Tibial artery (tissue), 4 donors: ENCODE measurements around the gene RNF217.
A peak's percentile ranks its signal among the peaks of the same experiment; 100 is the strongest.

Source experiments
- DNase-seq, 2 donors: peaks; one replicate each; pipeline ENCODE4 v3.0.0-alpha.2; 2019
- H3K27ac ChIP-seq, 2 donors: fragments of 200-600 bp; sonication (generic) in 1 of 2; 1 replicate in 1 of 2; 2 replicates in 1 of 2; pipeline ENCODE4 v1.5.1; 2018 to 2019; ENCODE audit warnings: mild to moderate bottlenecking in 1 of 2
- H3K27me3 ChIP-seq, 2 donors: fragments of 200-600 bp; sonication (generic) in 1 of 2; one replicate each; pipeline versions ENCODE4 v1.5.1 to v1.6.0; 2016 to 2019
- H3K36me3 ChIP-seq, 3 donors: fragments of 200-600 bp; sonication (generic) in 2 of 3; one replicate each; pipeline ENCODE4 v1.5.1; 2016 to 2019; ENCODE audit warnings: mild to moderate bottlenecking in 2 of 3
- H3K4me1 ChIP-seq, 4 donors: fragments of 200-600 bp; sonication (generic) in 2 of 4; 1 replicate in 3 of 4; 2 replicates in 1 of 4; pipeline ENCODE4 v1.5.1; 2016 to 2019
- H3K4me3 ChIP-seq, 2 donors: fragments of 200-600 bp; sonication (generic) in 1 of 2; 1 replicate in 1 of 2; 2 replicates in 1 of 2; pipeline ENCODE4 v1.5.1; 2018 to 2019; ENCODE audit warnings: mild to moderate bottlenecking in 2 of 2
- H3K9me3 ChIP-seq, 3 donors: fragments of 200-600 bp; sonication (generic) in 1 of 3; one replicate each; pipeline ENCODE4 v1.5.1; 2016 to 2019
- CTCF ChIP-seq, 2 experiments: fragments of 200-600 bp in 1 of 2; fragments of 450-650 bp in 1 of 2; IDR thresholded peaks; one replicate each; pipeline ENCODE4 v1.5.1; 2017 to 2019; ENCODE audit warnings: antibody characterized with exemption in 2 of 2, mild to moderate bottlenecking in 1 of 2, moderate library complexity in 1 of 2
- intact Hi-C: fragments of 100-400 bp; cut with DNase I; formaldehyde crosslinking; loops from one replicate; pipeline ENCODE4 v1.15.0; 2023; ENCODE audit warnings: low total_unique reads

Gene RNF217

GRCh38 chr6:125097186-125097585 lies 134.9 kb downstream of the RNF217 start:
- H3K27ac ChIP-seq = no peak overlapping the region
- H3K9me3 ChIP-seq = no peaks in the 10 kb centered on the region
- no peak overlapping the region for H3K4me3 ChIP-seq
- TF ChIP-seq CTCF (IDR thresholded peaks at IDR 0.05) = no peak
- H3K4me1 ChIP-seq = peaks cover 0 to 27% (median 9%) of the 10 kb centered on the region in 4 donors
- H3K36me3 ChIP-seq = no peaks in the 10 kb centered on the region
- H3K27me3 ChIP-seq = no peaks in the 10 kb centered on the region
- DNase-seq = no peak
- intact Hi-C loops = loop anchor here (5.0 kb wide), 1 partner anchor 135 kb away; the partner anchor contains the start of gene RNF217

GRCh38 chr6:125098253-125098652 lies 136.0 kb downstream of the RNF217 start:
- no peaks in the 10 kb centered on the region for H3K36me3 ChIP-seq
- H3K4me3 ChIP-seq = no peak overlapping the region
- no peak for DNase-seq
- H3K4me1 ChIP-seq = peaks cover 0 to 38% (median 15%) of the 10 kb centered on the region in 4 donors
- H3K9me3 ChIP-seq = no peaks in the 10 kb centered on the region
- H3K27ac ChIP-seq = no peak overlapping the region
- no peaks in the 10 kb centered on the region for H3K27me3 ChIP-seq
- intact Hi-C loops = loop anchor here (5.0 kb wide), 1 partner anchor 136 kb away; the partner anchor contains the start of gene RNF217
- no peak for TF ChIP-seq CTCF (IDR thresholded peaks at IDR 0.05)

- Histone ChIP-seq H3K9me3 (no peaks in the 10 kb centered on the region), H3K27me3 (no peaks in the 10 kb centered on the region), H3K4me3 (peak overlapping the region; percentile 63 to 64), H3K4me1 (peaks cover 0 to 49% (median 20%) of the 10 kb centered on the region in 4 donors), H3K27ac (peak overlapping the region; percentile 73 to 79), H3K36me3 (no peaks in the 10 kb centered on the region)
- DNase-seq = peak; percentile 48 to 85
- TF ChIP-seq CTCF (IDR thresholded peaks at IDR 0.05) = no peak
- intact Hi-C loops = loop anchor here (5.0 kb wide), 1 partner anchor 137 kb away; the partner anchor contains the start of gene RNF217
Measured at GRCh38 chr6:125099211-125100073, 137.2 kb downstream of the RNF217 start.

GRCh38 chr6:125100074-125100652 lies 137.9 kb downstream of the RNF217 start:
- no peak for TF ChIP-seq CTCF (IDR thresholded peaks at IDR 0.05)
- no peaks in the 10 kb centered on the region for H3K9me3 ChIP-seq
- H3K36me3 ChIP-seq = no peaks in the 10 kb centered on the region
- H3K27me3 ChIP-seq = no peaks in the 10 kb centered on the region
- peaks cover 0 to 57% (median 20%) of the 10 kb centered on the region in 4 donors for H3K4me1 ChIP-seq
- peak overlapping the region; percentile 63 to 64 for H3K4me3 ChIP-seq
- H3K27ac ChIP-seq = peak overlapping the region; percentile 73 to 79
- no peak for DNase-seq
- intact Hi-C loops = no loop called here

- H3K27me3 ChIP-seq = no peaks in the 10 kb centered on the region
- intact Hi-C loops = no loop called here
- no peak overlapping the region for H3K4me3 ChIP-seq
- no peaks in the 10 kb centered on the region for H3K9me3 ChIP-seq
- H3K27ac ChIP-seq = peak overlapping the region; percentile 73 to 79
- peaks cover 0 to 58% (median 18%) of the 10 kb centered on the region in 4 donors for H3K4me1 ChIP-seq
- DNase-seq = no peak
- H3K36me3 ChIP-seq = no peaks in the 10 kb centered on the region
- TF ChIP-seq CTCF (IDR thresholded peaks at IDR 0.05) = no peak
Measured at GRCh38 chr6:125101128-125101527, 138.9 kb downstream of the RNF217 start.
